K562 (cell line): ENCODE data around the gene SUMO3. TPM values are rescaled to one million over a fixed set of nuclear protein-coding genes. Genes with fewer than 3 reads are reported as not detected.
A peak's percentile ranks its signal among the peaks of the same experiment; 100 is the strongest.

Experiments used
- CBFB ChIP-seq: sonication (generic); formaldehyde crosslinking; IDR thresholded peaks from 2 replicates; pipeline ENCODE4 v1.4.0; 2020; ENCODE audit warnings: mild to moderate bottlenecking, missing genetic modification reagents
- CSDE1 ChIP-seq, 2 experiments: fragments of 450-650 bp; IDR thresholded peaks; 2 replicates each; pipeline ENCODE4 v1.6.1; 2016; ENCODE audit warnings: mild to moderate bottlenecking in 1 of 2
- GTF2A2 ChIP-seq: IDR thresholded peaks from 2 replicates; pipeline ENCODE4 v1.6.1; 2016; ENCODE audit warnings: mild to moderate bottlenecking, missing genetic modification characterization, missing compliant biosample characterization
- NFE2 ChIP-seq: IDR thresholded peaks from 2 replicates; pipeline ENCODE4 v1.6.1; 2014; ENCODE audit warnings: antibody characterized with exemption, low read depth
- PCBP1 ChIP-seq: fragments of 200-400 bp; formaldehyde crosslinking; IDR thresholded peaks from 2 replicates; pipeline ENCODE4 v1.6.1; 2018; ENCODE audit warnings: mild to moderate bottlenecking, low read depth, low read length; ENCODE audit not compliant: poor library complexity, severe bottlenecking
- POLR3A ChIP-seq: IDR thresholded peaks from 2 replicates; pipeline ENCODE4 v1.6.1; 2011; ENCODE audit warnings: borderline replicate concordance, mild to moderate bottlenecking, moderate library complexity; ENCODE audit not compliant: insufficient read length, insufficient read depth; ENCODE audit errors: extremely low read depth
- ZBTB17 ChIP-seq: fragments of 450-650 bp; formaldehyde crosslinking; IDR thresholded peaks from 2 replicates; pipeline ENCODE4 v1.4.0; 2020; ENCODE audit warnings: mild to moderate bottlenecking
- ZNF282 ChIP-seq: sonication (generic); formaldehyde crosslinking; IDR thresholded peaks from 2 replicates; pipeline ENCODE4 v1.8.1; 2023; ENCODE audit warnings: missing genetic modification reagents
- polyA plus RNA-seq, 8 experiments: library from polyadenylated mRNA; depleted of rRNA in 4 of 8; stranded (reverse) in 5 of 8; unstranded in 3 of 8; fragments of >200 nt; fragmentation: Nextera tagmentation in 2 of 8; fragmentation: Illumina TruSeq in 1 of 8; extraction: Ambion mirVana in 2 of 8; extraction: Trizol in 1 of 8; gene quantifications; 2 replicates each; pipeline versions ENCODE4 v1.2.1 to v1.2.3, GENCODE V29; 2011 to 2014; ENCODE audit warnings: inconsistent platforms in 1 of 8, missing spikeins in 1 of 8
- total RNA-seq, 7 experiments: library from RNA; depleted of rRNA in 6 of 7; stranded (reverse); fragments of >200 nt in 6 of 7; fragmentation: Illumina TruSeq in 2 of 7; extraction: Trizol in 2 of 7; gene quantifications; 2 replicates each; pipeline versions ENCODE4 v1.2.1 to v1.2.3, GENCODE V29; 2011 to 2021; ENCODE audit warnings: low replicate concordance in 1 of 7
- TF ChIP-seq, protein P1 (sequence below): fragments of 450-650 bp; IDR thresholded peaks from 2 replicates; pipeline ENCODE4 v1.6.1; 2016; ENCODE audit warnings: mild to moderate bottlenecking, moderate library complexity
- TF ChIP-seq, protein P2 (sequence below): fragments of 250-450 bp; sonication (Bioruptor Pico); IDR thresholded peaks from 2 replicates; pipeline ENCODE4 v1.8.0; 2021; ENCODE audit warnings: moderate library complexity, mild to moderate bottlenecking, inconsistent platforms
- TF ChIP-seq, protein P3 (sequence below): fragments of 150-350 bp; conservative IDR thresholded peaks from 2 replicates; pipeline ENCODE4 v1.6.1; 2014; ENCODE audit warnings: low read length

Gene SUMO3
- total and polyA plus RNA-seq, 9 of the 15 experiments (the other 6 are each of a cell fraction or from before 2014, with no cell fraction given): 13.9 to 143 (median 113) TPM

DNA sequence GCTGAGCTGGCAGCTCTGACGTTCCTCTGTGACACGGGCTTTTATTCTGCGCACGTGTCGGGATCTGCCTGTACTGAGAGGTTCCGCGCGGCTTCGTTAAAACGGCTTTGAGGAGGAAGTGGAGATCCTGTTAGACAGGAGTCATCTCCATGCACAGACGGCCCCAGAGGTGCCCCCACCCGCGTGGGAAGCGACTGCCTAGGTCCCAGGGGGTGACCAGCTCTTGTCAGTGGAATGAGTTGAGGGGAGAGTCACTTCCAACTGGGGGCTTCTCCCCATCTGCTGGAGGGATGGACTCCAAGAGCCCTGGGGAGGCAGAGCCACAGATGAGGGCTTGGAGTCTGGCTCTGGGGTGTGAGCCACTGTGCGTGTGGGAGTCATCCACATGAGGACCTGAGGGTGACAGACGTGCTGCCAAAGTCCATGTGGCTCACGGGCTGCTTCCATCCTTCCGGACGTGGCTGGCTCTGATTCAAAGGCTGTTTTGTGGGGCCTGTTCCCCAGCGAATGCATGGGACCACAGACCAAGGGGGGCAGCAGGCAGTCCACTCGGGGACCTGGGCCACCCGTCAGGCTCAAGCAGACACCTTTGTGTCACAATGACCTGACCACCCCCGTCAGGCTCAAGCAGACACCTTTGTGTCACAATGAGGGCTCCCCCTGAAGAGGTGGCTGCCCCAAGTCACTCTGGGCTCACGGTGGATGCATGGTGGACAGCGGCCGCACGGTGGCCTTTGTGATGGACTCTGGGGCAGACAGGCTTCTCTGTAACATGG, 28.8 kb upstream of the SUMO3 start (continued):
- TF ChIP-seq, protein P1, sequence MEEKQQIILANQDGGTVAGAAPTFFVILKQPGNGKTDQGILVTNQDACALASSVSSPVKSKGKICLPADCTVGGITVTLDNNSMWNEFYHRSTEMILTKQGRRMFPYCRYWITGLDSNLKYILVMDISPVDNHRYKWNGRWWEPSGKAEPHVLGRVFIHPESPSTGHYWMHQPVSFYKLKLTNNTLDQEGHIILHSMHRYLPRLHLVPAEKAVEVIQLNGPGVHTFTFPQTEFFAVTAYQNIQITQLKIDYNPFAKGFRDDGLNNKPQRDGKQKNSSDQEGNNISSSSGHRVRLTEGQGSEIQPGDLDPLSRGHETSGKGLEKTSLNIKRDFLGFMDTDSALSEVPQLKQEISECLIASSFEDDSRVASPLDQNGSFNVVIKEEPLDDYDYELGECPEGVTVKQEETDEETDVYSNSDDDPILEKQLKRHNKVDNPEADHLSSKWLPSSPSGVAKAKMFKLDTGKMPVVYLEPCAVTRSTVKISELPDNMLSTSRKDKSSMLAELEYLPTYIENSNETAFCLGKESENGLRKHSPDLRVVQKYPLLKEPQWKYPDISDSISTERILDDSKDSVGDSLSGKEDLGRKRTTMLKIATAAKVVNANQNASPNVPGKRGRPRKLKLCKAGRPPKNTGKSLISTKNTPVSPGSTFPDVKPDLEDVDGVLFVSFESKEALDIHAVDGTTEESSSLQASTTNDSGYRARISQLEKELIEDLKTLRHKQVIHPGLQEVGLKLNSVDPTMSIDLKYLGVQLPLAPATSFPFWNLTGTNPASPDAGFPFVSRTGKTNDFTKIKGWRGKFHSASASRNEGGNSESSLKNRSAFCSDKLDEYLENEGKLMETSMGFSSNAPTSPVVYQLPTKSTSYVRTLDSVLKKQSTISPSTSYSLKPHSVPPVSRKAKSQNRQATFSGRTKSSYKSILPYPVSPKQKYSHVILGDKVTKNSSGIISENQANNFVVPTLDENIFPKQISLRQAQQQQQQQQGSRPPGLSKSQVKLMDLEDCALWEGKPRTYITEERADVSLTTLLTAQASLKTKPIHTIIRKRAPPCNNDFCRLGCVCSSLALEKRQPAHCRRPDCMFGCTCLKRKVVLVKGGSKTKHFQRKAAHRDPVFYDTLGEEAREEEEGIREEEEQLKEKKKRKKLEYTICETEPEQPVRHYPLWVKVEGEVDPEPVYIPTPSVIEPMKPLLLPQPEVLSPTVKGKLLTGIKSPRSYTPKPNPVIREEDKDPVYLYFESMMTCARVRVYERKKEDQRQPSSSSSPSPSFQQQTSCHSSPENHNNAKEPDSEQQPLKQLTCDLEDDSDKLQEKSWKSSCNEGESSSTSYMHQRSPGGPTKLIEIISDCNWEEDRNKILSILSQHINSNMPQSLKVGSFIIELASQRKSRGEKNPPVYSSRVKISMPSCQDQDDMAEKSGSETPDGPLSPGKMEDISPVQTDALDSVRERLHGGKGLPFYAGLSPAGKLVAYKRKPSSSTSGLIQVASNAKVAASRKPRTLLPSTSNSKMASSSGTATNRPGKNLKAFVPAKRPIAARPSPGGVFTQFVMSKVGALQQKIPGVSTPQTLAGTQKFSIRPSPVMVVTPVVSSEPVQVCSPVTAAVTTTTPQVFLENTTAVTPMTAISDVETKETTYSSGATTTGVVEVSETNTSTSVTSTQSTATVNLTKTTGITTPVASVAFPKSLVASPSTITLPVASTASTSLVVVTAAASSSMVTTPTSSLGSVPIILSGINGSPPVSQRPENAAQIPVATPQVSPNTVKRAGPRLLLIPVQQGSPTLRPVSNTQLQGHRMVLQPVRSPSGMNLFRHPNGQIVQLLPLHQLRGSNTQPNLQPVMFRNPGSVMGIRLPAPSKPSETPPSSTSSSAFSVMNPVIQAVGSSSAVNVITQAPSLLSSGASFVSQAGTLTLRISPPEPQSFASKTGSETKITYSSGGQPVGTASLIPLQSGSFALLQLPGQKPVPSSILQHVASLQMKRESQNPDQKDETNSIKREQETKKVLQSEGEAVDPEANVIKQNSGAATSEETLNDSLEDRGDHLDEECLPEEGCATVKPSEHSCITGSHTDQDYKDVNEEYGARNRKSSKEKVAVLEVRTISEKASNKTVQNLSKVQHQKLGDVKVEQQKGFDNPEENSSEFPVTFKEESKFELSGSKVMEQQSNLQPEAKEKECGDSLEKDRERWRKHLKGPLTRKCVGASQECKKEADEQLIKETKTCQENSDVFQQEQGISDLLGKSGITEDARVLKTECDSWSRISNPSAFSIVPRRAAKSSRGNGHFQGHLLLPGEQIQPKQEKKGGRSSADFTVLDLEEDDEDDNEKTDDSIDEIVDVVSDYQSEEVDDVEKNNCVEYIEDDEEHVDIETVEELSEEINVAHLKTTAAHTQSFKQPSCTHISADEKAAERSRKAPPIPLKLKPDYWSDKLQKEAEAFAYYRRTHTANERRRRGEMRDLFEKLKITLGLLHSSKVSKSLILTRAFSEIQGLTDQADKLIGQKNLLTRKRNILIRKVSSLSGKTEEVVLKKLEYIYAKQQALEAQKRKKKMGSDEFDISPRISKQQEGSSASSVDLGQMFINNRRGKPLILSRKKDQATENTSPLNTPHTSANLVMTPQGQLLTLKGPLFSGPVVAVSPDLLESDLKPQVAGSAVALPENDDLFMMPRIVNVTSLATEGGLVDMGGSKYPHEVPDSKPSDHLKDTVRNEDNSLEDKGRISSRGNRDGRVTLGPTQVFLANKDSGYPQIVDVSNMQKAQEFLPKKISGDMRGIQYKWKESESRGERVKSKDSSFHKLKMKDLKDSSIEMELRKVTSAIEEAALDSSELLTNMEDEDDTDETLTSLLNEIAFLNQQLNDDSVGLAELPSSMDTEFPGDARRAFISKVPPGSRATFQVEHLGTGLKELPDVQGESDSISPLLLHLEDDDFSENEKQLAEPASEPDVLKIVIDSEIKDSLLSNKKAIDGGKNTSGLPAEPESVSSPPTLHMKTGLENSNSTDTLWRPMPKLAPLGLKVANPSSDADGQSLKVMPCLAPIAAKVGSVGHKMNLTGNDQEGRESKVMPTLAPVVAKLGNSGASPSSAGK: peak; percentile 63
- TF ChIP-seq, protein P2, sequence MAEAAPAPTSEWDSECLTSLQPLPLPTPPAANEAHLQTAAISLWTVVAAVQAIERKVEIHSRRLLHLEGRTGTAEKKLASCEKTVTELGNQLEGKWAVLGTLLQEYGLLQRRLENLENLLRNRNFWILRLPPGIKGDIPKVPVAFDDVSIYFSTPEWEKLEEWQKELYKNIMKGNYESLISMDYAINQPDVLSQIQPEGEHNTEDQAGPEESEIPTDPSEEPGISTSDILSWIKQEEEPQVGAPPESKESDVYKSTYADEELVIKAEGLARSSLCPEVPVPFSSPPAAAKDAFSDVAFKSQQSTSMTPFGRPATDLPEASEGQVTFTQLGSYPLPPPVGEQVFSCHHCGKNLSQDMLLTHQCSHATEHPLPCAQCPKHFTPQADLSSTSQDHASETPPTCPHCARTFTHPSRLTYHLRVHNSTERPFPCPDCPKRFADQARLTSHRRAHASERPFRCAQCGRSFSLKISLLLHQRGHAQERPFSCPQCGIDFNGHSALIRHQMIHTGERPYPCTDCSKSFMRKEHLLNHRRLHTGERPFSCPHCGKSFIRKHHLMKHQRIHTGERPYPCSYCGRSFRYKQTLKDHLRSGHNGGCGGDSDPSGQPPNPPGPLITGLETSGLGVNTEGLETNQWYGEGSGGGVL (CRISPR knock-in tag): no peak
- no peak for TF ChIP-seq POLR3A
- TF ChIP-seq CBFB (CRISPR knock-in tag): 0 out of 2 replicates have a peak, but pooled peaks have one; percentile 30
- TF ChIP-seq ZBTB17: peak; percentile 63
- no peak for TF ChIP-seq GTF2A2 (tag)
- no peak for TF ChIP-seq PCBP1
- TF ChIP-seq ZNF282 (CRISPR knock-in tag): 0 out of 2 replicates have a peak, but pooled peaks have one; percentile 9
- no peak for TF ChIP-seq NFE2
- TF ChIP-seq, protein P3, sequence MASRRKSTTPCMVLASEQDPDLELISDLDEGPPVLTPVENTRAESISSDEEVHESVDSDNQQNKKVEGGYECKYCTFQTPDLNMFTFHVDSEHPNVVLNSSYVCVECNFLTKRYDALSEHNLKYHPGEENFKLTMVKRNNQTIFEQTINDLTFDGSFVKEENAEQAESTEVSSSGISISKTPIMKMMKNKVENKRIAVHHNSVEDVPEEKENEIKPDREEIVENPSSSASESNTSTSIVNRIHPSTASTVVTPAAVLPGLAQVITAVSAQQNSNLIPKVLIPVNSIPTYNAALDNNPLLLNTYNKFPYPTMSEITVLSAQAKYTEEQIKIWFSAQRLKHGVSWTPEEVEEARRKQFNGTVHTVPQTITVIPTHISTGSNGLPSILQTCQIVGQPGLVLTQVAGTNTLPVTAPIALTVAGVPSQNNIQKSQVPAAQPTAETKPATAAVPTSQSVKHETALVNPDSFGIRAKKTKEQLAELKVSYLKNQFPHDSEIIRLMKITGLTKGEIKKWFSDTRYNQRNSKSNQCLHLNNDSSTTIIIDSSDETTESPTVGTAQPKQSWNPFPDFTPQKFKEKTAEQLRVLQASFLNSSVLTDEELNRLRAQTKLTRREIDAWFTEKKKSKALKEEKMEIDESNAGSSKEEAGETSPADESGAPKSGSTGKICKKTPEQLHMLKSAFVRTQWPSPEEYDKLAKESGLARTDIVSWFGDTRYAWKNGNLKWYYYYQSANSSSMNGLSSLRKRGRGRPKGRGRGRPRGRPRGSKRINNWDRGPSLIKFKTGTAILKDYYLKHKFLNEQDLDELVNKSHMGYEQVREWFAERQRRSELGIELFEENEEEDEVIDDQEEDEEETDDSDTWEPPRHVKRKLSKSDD: no peak
- no peak for TF ChIP-seq CSDE1 (IDR thresholded peaks at IDR 0.05)
